A549 (cell line): ENCODE data around the gene RYR3.

Source experiments
- CHD2 ChIP-seq: fragments of 150-350 bp; IDR thresholded peaks from 2 replicates; pipeline ENCODE4 v1.6.1; 2014; ENCODE audit warnings: low read length; ENCODE audit not compliant: partially characterized antibody
- EHMT2 ChIP-seq: fragments of 200-600 bp; sonication (generic); IDR thresholded peaks from 2 replicates; pipeline ENCODE4 v1.6.1; 2016; ENCODE audit warnings: antibody characterized with exemption, low read depth, mild to moderate bottlenecking, moderate library complexity
- EP300 ChIP-seq, 2 experiments: fragments of >200 bp; sonication (Bioruptor Twin); formaldehyde crosslinking; IDR thresholded peaks; 2 replicates in 1 of 2; 3 replicates in 1 of 2; pipeline ENCODE4 v1.6.1; 2016 to 2017
- POLR2A ChIP-seq: IDR thresholded peaks from 2 replicates; pipeline ENCODE4 v1.6.1; 2012; ENCODE audit warnings: mild to moderate bottlenecking, low read length
- RAD21 ChIP-seq, 2 experiments: fragments of >200 bp in 1 of 2; sonication (Bioruptor Twin) in 1 of 2; formaldehyde crosslinking in 1 of 2; IDR thresholded peaks in 1 of 2; conservative IDR thresholded peaks in 1 of 2; 2 replicates in 1 of 2; 3 replicates in 1 of 2; pipeline ENCODE4 v1.6.1; 2012 to 2018; ENCODE audit warnings: inconsistent platforms in 1 of 2
- RCOR1 ChIP-seq: fragments of 150-350 bp; IDR thresholded peaks from 2 replicates; pipeline ENCODE4 v1.6.1; 2014; ENCODE audit warnings: antibody characterized with exemption, low read length, low read depth
- RNF2 ChIP-seq: fragments of 200-600 bp; sonication (generic); IDR thresholded peaks from 2 replicates; pipeline ENCODE4 v1.6.1; 2016; ENCODE audit warnings: low read depth, mild to moderate bottlenecking, antibody characterized with exemption, moderate library complexity, borderline replicate concordance
- TF ChIP-seq, protein P1 (sequence below): fragments of >200 bp; sonication (Bioruptor Twin); formaldehyde crosslinking; IDR thresholded peaks from 3 replicates; pipeline ENCODE4 v1.5.1; 2016

- TF ChIP-seq POLR2A (no peak), EP300 (IDR thresholded peaks at IDR 0.05) (no peak), RCOR1 (no peak), EHMT2 (no peak), CHD2 (no peak), RNF2 (no peak), RAD21 (conservative IDR thresholded peaks at IDR 0.05 in 1 of 2, IDR thresholded peaks at IDR 0.05 in 1 of 2) (no peak)
- TF ChIP-seq, protein P1, sequence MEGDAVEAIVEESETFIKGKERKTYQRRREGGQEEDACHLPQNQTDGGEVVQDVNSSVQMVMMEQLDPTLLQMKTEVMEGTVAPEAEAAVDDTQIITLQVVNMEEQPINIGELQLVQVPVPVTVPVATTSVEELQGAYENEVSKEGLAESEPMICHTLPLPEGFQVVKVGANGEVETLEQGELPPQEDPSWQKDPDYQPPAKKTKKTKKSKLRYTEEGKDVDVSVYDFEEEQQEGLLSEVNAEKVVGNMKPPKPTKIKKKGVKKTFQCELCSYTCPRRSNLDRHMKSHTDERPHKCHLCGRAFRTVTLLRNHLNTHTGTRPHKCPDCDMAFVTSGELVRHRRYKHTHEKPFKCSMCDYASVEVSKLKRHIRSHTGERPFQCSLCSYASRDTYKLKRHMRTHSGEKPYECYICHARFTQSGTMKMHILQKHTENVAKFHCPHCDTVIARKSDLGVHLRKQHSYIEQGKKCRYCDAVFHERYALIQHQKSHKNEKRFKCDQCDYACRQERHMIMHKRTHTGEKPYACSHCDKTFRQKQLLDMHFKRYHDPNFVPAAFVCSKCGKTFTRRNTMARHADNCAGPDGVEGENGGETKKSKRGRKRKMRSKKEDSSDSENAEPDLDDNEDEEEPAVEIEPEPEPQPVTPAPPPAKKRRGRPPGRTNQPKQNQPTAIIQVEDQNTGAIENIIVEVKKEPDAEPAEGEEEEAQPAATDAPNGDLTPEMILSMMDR = no peak
Observed at GRCh38 chr15:33735143-33735542, 424.4 kb downstream of the RYR3 start.
